ENCODE measurements around the gene MIEF1.

MIEF1 gene

GRCh38 chr22:39502109-39502788 lies at the start of gene MIEF1:
TSS of gene MIEF1 (plus strand) at chr22:39502290. CDS start at chr22:39511295, 9,005 bp downstream.
- DNase-seq (ENCODE audit: low read depth): peak; percentile 73

- no peak for DNase-seq (ENCODE audit: low read depth)
Measured at GRCh38 chr22:39452740-39453040, 49.4 kb upstream of the MIEF1 start.

GRCh38 chr22:39453765-39454378 lies 48.2 kb upstream of the MIEF1 start:
- DNase-seq (ENCODE audit: low read depth): no peak

GRCh38 chr22:39454385-39454871 lies 47.7 kb upstream of the MIEF1 start:
- DNase-seq (ENCODE audit: low read depth): no peak

- no peak for DNase-seq (ENCODE audit: low read depth)
Measured at GRCh38 chr22:39456522-39457197, 45.4 kb upstream of the MIEF1 start, which contains the start of gene MGAT3. TSS of gene MGAT3 (plus strand) at chr22:39457012. CDS start at chr22:39487348, 30,336 bp downstream.

- no peak for DNase-seq (ENCODE audit: low read depth)
Measured at GRCh38 chr22:39457198-39457555, 44.9 kb upstream of the MIEF1 start.

GRCh38 chr22:39457556-39458443 lies 44.3 kb upstream of the MIEF1 start:
- no peak for DNase-seq (ENCODE audit: low read depth)

- DNase-seq (ENCODE audit: low read depth): no peak
Measured at GRCh38 chr22:39458444-39459083, 43.5 kb upstream of the MIEF1 start.

GRCh38 chr22:39459681-39460080 lies 42.4 kb upstream of the MIEF1 start:
- no peak for DNase-seq (ENCODE audit: low read depth)

GRCh38 chr22:39462443-39463221 lies 39.5 kb upstream of the MIEF1 start:
- no peak for DNase-seq (ENCODE audit: low read depth)

GRCh38 chr22:39463277-39463676 lies 38.8 kb upstream of the MIEF1 start:
- no peak for DNase-seq (ENCODE audit: low read depth)

GRCh38 chr22:39463931-39464390 lies 38.1 kb upstream of the MIEF1 start:
- no peak for DNase-seq (ENCODE audit: low read depth)

GRCh38 chr22:39466228-39467006 lies 35.7 kb upstream of the MIEF1 start:
- no peak for DNase-seq (ENCODE audit: low read depth)

GRCh38 chr22:39467390-39467895 lies 34.6 kb upstream of the MIEF1 start:
- DNase-seq (ENCODE audit: low read depth): no peak

- no peak for DNase-seq (ENCODE audit: low read depth)
Measured at GRCh38 chr22:39468487-39469325, 33.4 kb upstream of the MIEF1 start.

- no peak for DNase-seq (ENCODE audit: low read depth)
Measured at GRCh38 chr22:39469326-39469680, 32.8 kb upstream of the MIEF1 start.

GRCh38 chr22:39469681-39470450 lies 32.2 kb upstream of the MIEF1 start:
- no peak for DNase-seq (ENCODE audit: low read depth)
